ENCODE measurements around the gene TFB1M. TPM values are rescaled to one million over a fixed set of nuclear protein-coding genes. Genes with fewer than 3 reads are reported as not detected.

Gene TFB1M
- total and polyA plus RNA-seq, 9 of the 15 experiments (the other 6 are each of a cell fraction or from before 2014, with no cell fraction given), result 34.6 to 145 (median 40.4) TPM

DNA sequence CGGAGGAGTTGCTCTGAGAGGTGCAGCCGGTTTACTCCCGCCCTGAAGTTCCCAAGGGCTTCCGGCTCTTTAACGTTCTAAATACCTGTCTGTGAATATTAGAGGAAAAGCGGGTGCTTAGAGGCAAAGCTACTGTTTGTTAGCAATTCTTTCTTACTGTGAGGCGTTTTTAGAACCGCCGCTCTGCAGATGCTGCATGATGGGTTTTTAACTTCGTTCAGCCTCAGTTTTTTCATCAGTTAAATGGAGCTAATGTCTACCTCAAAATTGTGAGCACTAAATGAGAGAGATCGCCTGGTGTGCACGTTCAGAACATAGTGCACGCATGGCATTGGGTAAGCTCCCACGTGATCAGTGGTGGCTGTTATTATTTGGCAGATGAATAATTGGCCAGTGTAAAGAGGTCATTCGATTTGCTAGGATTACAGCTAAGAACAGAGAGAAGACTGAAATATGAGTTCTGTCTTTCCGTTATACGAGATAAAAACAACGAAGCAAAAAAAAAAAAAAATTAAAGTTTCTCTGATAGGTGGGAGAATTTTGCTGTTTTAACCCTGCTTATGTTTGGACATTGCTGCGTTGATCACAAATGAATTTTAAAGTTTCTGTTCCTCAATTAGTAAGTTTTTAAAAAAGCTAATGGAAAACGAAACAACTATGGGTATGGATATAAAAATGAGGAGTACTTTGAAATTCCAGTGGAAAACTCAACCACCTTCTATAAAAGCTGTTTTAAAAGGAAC, 660 bp upstream of the TFB1M start (continued):
- TF ChIP-seq, protein P1, sequence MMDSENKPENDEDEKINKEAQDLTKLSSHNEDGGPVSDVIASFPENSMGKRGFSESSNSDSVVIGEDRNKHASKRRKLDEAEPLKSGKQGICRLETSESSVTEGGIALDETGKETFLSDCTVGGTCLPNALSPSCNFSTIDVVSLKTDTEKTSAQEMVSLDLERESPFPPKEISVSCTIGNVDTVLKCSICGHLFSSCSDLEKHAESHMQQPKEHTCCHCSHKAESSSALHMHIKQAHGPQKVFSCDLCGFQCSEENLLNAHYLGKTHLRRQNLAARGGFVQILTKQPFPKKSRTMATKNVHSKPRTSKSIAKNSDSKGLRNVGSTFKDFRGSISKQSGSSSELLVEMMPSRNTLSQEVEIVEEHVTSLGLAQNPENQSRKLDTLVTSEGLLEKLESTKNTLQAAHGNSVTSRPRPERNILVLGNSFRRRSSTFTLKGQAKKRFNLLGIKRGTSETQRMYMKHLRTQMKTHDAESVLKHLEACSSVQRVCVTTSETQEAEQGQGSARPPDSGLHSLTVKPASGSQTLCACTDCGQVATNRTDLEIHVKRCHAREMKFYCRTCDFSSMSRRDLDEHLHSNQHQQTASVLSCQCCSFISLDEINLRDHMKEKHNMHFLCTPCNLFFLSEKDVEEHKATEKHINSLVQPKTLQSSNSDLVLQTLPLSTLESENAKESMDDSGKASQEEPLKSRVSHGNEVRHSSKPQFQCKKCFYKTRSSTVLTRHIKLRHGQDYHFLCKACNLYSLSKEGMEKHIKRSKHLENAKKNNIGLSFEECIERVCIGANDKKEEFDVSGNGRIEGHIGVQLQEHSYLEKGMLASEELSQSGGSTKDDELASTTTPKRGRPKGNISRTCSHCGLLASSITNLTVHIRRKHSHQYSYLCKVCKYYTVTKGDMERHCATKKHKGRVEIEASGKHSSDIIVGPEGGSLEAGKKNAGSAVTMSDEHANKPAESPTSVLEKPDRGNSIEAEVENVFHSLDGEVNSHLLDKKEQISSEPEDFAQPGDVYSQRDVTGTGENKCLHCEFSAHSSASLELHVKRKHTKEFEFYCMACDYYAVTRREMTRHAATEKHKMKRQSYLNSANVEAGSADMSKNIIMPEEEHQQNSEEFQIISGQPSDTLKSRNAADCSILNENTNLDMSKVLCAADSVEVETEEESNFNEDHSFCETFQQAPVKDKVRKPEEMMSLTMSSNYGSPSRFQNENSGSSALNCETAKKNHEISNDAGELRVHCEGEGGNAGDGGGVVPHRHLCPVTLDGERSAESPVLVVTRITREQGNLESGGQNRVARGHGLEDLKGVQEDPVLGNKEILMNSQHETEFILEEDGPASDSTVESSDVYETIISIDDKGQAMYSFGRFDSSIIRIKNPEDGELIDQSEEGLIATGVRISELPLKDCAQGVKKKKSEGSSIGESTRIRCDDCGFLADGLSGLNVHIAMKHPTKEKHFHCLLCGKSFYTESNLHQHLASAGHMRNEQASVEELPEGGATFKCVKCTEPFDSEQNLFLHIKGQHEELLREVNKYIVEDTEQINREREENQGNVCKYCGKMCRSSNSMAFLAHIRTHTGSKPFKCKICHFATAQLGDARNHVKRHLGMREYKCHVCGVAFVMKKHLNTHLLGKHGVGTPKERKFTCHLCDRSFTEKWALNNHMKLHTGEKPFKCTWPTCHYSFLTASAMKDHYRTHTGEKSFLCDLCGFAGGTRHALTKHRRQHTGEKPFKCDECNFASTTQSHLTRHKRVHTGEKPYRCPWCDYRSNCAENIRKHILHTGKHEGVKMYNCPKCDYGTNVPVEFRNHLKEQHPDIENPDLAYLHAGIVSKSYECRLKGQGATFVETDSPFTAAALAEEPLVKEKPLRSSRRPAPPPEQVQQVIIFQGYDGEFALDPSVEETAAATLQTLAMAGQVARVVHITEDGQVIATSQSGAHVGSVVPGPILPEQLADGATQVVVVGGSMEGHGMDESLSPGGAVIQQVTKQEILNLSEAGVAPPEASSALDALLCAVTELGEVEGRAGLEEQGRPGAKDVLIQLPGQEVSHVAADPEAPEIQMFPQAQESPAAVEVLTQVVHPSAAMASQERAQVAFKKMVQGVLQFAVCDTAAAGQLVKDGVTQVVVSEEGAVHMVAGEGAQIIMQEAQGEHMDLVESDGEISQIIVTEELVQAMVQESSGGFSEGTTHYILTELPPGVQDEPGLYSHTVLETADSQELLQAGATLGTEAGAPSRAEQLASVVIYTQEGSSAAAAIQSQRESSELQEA (IDR thresholded peaks at IDR 0.05; ENCODE audit: low read depth), result no peak
- TF ChIP-seq TCF7L2 (IDR thresholded peaks at IDR 0.05; ENCODE audit: low read depth, low read length) (no peak), NRF1 (conservative IDR thresholded peaks at IDR 0.05 in 1 of 2, IDR thresholded peaks at IDR 0.05 in 1 of 2) (no peak), NCOR1 (IDR thresholded peaks at IDR 0.05) (peak; percentile 29; the same call in 1 of the 2 replicates), DIDO1 (tag; IDR thresholded peaks at IDR 0.05; ENCODE audit: low read depth) (0 out of 2 replicates have a peak, but pooled peaks have one; percentile 61), ZSCAN32 (CRISPR knock-in tag; IDR thresholded peaks at IDR 0.05) (no peak), PHF21A (IDR thresholded peaks at IDR 0.05; ENCODE audit: borderline replicate concordance, low read depth) (peak; percentile 45; the same call in 1 of the 2 replicates), TAF15 (IDR thresholded peaks at IDR 0.05; ENCODE audit: low read depth, low read length) (no peak), ZC3H4 (CRISPR knock-in tag; IDR thresholded peaks at IDR 0.05; ENCODE audit: borderline replicate concordance) (no peak), ZNF217 (CRISPR knock-in tag; IDR thresholded peaks at IDR 0.05) (no peak), ZNF764 (CRISPR knock-in tag; IDR thresholded peaks at IDR 0.05; ENCODE audit: low read depth) (no peak), PHB2 (IDR thresholded peaks at IDR 0.05; ENCODE audit: low read depth) (no peak), NFATC3 (IDR thresholded peaks at IDR 0.05) (peak; percentile 71; the same call in 1 of the 2 replicates), ELF4 (CRISPR knock-in tag; IDR thresholded peaks at IDR 0.05) (no peak), CBFA2T2 (conservative IDR thresholded peaks at IDR 0.05) (peak; percentile 57)
- TF ChIP-seq, protein P2, sequence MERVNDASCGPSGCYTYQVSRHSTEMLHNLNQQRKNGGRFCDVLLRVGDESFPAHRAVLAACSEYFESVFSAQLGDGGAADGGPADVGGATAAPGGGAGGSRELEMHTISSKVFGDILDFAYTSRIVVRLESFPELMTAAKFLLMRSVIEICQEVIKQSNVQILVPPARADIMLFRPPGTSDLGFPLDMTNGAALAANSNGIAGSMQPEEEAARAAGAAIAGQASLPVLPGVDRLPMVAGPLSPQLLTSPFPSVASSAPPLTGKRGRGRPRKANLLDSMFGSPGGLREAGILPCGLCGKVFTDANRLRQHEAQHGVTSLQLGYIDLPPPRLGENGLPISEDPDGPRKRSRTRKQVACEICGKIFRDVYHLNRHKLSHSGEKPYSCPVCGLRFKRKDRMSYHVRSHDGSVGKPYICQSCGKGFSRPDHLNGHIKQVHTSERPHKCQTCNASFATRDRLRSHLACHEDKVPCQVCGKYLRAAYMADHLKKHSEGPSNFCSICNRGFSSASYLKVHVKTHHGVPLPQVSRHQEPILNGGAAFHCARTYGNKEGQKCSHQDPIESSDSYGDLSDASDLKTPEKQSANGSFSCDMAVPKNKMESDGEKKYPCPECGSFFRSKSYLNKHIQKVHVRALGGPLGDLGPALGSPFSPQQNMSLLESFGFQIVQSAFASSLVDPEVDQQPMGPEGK (CRISPR knock-in tag; IDR thresholded peaks at IDR 0.05; ENCODE audit: borderline replicate concordance), result 0 out of 2 replicates have a peak, but pooled peaks have one; percentile 59
- TF ChIP-seq, protein P3, sequence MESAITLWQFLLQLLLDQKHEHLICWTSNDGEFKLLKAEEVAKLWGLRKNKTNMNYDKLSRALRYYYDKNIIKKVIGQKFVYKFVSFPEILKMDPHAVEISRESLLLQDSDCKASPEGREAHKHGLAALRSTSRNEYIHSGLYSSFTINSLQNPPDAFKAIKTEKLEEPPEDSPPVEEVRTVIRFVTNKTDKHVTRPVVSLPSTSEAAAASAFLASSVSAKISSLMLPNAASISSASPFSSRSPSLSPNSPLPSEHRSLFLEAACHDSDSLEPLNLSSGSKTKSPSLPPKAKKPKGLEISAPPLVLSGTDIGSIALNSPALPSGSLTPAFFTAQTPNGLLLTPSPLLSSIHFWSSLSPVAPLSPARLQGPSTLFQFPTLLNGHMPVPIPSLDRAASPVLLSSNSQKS (CRISPR knock-in tag; IDR thresholded peaks at IDR 0.05), result no peak
